IPS DF 6.9 (cell line): ENCODE measurements around the gene PRCD.
A peak's percentile ranks its signal among the peaks of the same experiment; 100 is the strongest.

ENCODE experiments used
- DNase-seq: peaks from one replicate; pipeline ENCODE4 v3.0.0-alpha.2; 2013; ENCODE audit warnings: low read depth, low spot score
- H3K27ac ChIP-seq: one replicate; pipeline ENCODE4 v1.5.1; 2013; ENCODE audit warnings: low read length, control low read depth
- H3K27me3 ChIP-seq: 2 replicates; pipeline ENCODE4 v1.6.1; 2013; ENCODE audit warnings: mild to moderate bottlenecking, low read length; ENCODE audit not compliant: control insufficient read depth, insufficient read depth
- H3K36me3 ChIP-seq: 2 replicates; pipeline ENCODE4 v1.6.1; 2013; ENCODE audit warnings: low read length; ENCODE audit not compliant: control insufficient read depth, insufficient read depth
- H3K4me1 ChIP-seq: 2 replicates; pipeline ENCODE4 v1.6.1; 2013; ENCODE audit warnings: low read length; ENCODE audit not compliant: control insufficient read depth, insufficient read depth
- H3K4me3 ChIP-seq: 2 replicates; pipeline ENCODE4 v1.5.1; 2013; ENCODE audit warnings: mild to moderate bottlenecking, low read length
- H3K9me3 ChIP-seq: 2 replicates; pipeline ENCODE4 v1.6.1; 2013; ENCODE audit warnings: low read length, inconsistent platforms; ENCODE audit not compliant: control insufficient read depth, insufficient read depth
- WGBS: extraction: QIAGEN DNeasy Blood & Tissue Kit; methylation state at CpG from one replicate; pipeline ENCODE4 v1.1.7; 2013; ENCODE audit warnings: mixed read lengths, missing lambda C conversion rate; ENCODE audit not compliant: insufficient read length, insufficient coverage; 5-methylcytosine and 5-hydroxymethylcytosine counted together

The PRCD gene

DNA sequence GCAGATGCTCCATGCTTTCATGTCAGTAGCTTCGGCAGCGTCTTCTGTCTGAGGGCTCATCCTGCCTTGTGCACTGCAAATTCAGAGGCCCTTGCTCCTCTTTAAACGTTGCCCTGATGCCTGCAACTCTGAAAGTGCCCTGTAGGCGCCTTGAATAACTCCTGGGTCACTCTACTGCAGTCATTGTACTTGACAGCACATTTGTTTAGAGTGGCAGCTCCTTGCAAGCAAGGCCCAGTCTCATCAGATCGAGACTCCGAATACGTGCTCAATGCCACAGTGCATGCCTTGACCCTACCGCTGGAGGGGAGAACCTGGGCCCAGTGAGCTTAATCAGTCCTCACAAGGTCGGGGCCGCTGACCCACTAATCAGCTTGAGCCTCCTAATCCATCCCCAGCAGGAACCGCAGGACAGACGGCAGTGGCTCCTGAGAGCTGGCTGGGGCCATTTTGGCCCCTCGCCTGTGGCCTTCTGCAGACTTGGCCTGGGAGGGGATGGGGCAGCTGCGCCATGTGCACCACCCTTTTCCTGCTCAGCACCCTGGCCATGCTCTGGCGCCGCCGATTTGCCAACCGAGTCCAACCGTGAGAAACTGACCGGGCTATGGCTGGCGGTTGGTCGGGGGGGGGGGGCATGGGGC, at the start of gene PRCD:
TSS of gene PRCD (plus strand) at position 414 of the 641 bp plus-strand sequence. CDS start at position 512, 98 bp downstream.
- H3K36me3 ChIP-seq, result no peaks in the 10 kb centered on the region
- H3K4me3 ChIP-seq, result peak within 1 kb of the TSS; percentile 8; the same call in 1 of the 2 replicates
- H3K9me3 ChIP-seq, result no peaks in the 10 kb centered on the region
- H3K27ac ChIP-seq, result no peak within 1 kb of the TSS
- no peak for DNase-seq
- peaks cover 14% of the 10 kb centered on the region; the same call in 1 of the 2 replicates for H3K27me3 ChIP-seq
- no CpG with 5 or more reads among the region's 22 CpGs for WGBS
- H3K4me1 ChIP-seq, result peaks cover 6% of the 10 kb centered on the region

GRCh38 chr17:76490112-76490710, 49.6 kb upstream of the PRCD start:
- Histone ChIP-seq H3K27me3 (no peaks in the 10 kb centered on the region), H3K4me1 (peaks cover 7% of the 10 kb centered on the region), H3K36me3 (no peaks in the 10 kb centered on the region), H3K27ac (no peak overlapping the region), H3K4me3 (no peak overlapping the region), H3K9me3 (no peaks in the 10 kb centered on the region)
- no CpG with 5 or more reads among the region's 10 CpGs for WGBS
- DNase-seq, result no peak

DNA sequence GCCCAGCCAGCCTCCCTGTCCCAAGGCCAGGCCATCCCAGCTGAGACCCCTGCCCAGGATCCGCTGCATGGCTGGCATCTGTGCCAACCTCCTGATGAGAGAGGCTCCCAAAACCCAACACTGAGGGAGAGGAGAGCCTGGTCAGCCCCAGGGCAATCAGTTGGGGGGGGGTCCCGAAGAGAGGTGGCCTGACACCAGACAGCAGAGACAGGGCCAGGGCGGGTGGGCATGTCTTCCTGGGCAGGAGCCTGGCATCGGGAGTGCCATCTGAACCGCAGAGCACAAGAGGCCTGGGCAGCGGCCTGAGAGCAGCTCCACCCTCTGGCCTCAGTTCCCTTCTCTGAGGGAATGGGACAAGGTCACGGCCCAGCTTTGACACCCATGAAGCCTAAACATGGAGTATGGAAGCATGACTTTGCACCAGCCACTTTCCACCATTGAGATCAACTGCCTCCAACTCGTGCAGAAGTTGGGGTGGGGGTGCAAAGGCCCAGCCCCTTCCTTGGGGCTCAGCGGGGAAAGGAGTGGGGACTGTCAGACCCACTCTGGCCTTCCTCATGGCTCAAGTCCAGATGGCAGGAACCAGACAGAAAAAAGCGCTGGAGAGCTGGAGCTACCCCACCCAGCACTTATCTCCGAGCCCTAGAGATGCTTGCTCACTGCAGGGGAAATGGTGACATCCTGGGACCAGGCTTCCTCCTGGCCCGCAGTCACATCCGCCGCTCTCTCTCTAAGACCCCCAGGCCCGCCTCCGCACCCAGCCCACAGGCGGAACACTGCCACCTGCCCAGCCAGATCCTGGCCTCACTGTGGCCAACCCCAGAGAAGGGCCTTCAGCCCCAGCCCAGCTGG, 48.3 kb upstream of the PRCD start:
- Histone ChIP-seq H3K4me3 (no peak overlapping the region), H3K4me1 (peaks cover 7% of the 10 kb centered on the region), H3K27me3 (no peaks in the 10 kb centered on the region), H3K9me3 (no peaks in the 10 kb centered on the region), H3K36me3 (no peaks in the 10 kb centered on the region), H3K27ac (no peak overlapping the region)
- WGBS, result no CpG with 5 or more reads among the region's 17 CpGs
- DNase-seq, result no peak

GRCh38 chr17:76492123-76492988, 47.5 kb upstream of the PRCD start:
- Histone ChIP-seq H3K36me3 (no peaks in the 10 kb centered on the region), H3K27ac (no peak overlapping the region), H3K4me3 (no peak overlapping the region), H3K9me3 (no peaks in the 10 kb centered on the region), H3K27me3 (no peaks in the 10 kb centered on the region), H3K4me1 (peaks cover 7% of the 10 kb centered on the region)
- DNase-seq, result no peak
- no CpG with 5 or more reads among the region's 11 CpGs for WGBS

DNA sequence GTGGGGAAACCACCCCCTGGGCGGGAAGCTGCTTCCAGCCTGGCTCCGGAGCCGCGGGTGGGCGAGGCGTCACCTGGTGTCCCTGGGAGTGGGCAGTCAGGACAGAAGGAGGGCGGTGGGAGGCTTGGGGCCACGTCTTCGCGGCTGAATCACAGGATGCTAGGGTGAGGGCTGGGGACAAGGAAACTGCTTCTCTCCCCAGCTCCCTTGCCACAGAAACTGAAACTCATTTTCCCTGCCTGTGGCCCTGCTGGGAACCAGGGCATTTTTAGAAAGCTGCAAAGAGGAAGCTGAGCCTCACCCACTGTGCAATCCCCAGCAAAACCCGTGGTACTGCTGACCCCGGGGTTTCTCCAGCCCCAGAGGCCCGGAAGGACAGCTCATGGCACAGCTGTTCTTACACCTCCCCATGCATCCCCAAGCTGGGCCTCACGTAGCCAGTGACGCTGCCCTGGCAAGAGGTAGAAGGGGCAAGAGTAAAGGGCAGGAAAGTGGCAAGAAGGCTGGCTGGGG, 46.8 kb upstream of the PRCD start:
- peaks cover 13% of the 10 kb centered on the region for H3K4me1 ChIP-seq
- no peaks in the 10 kb centered on the region for H3K9me3 ChIP-seq
- H3K27me3 ChIP-seq, result no peaks in the 10 kb centered on the region
- no peak for DNase-seq
- no peak overlapping the region for H3K4me3 ChIP-seq
- H3K27ac ChIP-seq, result no peak overlapping the region
- H3K36me3 ChIP-seq, result no peaks in the 10 kb centered on the region
- no CpG with 5 or more reads among the region's 15 CpGs for WGBS

GRCh38 chr17:76493505-76494167, 46.2 kb upstream of the PRCD start:
- Histone ChIP-seq H3K9me3 (no peaks in the 10 kb centered on the region), H3K4me1 (peaks cover 16% of the 10 kb centered on the region), H3K27ac (no peak overlapping the region), H3K36me3 (no peaks in the 10 kb centered on the region), H3K27me3 (no peaks in the 10 kb centered on the region), H3K4me3 (no peak overlapping the region)
- DNase-seq, result no peak
- no CpG with 5 or more reads among the region's 21 CpGs for WGBS

- Histone ChIP-seq H3K27ac (no peak overlapping the region), H3K36me3 (no peaks in the 10 kb centered on the region), H3K4me1 (peaks cover 16% of the 10 kb centered on the region), H3K9me3 (no peaks in the 10 kb centered on the region), H3K27me3 (no peaks in the 10 kb centered on the region), H3K4me3 (no peak overlapping the region)
- WGBS, result no CpG with 5 or more reads among the region's 16 CpGs
- no peak for DNase-seq
These were observed 44.0 kb upstream of the PRCD start for GRCh38 chr17:76495663-76496400.

DNA sequence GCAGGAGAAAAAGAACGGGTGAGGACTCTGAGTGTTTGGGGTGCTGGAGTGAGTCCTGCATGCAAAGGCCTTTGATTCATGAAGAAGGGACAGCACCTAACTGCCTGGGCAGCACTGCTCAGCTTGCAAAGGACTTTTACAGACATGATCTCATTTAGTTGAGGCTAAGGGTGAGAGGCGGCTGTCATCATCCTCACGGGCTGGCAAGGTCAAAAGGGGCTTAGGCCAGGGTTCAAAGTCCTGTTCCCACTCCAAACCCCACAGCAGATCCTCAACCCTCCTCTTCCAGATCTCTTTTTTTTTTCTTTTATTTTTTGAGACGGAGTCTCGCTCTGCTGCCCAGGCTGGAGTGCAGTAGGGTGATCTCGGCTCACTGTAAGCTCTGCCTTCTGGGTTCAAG, 43.4 kb upstream of the PRCD start:
- DNase-seq, result no peak
- no CpG with 5 or more reads among the region's 6 CpGs for WGBS
- Histone ChIP-seq H3K4me1 (peaks cover 16% of the 10 kb centered on the region), H3K9me3 (no peaks in the 10 kb centered on the region), H3K27ac (no peak overlapping the region), H3K4me3 (no peak overlapping the region), H3K27me3 (no peaks in the 10 kb centered on the region), H3K36me3 (no peaks in the 10 kb centered on the region)

DNA sequence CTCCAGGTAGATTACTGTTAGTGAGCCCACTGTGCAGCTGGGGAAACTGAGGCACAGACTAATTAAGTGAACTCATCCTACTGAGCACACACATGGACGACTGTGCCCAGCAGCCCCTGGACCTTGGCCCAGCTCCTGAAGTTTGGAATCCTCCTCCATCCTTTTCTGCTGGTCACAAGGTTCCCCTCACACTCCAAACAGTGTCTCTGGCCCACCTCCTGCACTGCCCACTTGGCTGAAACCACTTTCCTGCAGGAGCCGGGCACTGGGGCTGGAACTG, 42.2 kb upstream of the PRCD start:
- H3K4me3 ChIP-seq, result no peak overlapping the region
- no peak overlapping the region for H3K27ac ChIP-seq
- DNase-seq, result no peak
- no peaks in the 10 kb centered on the region for H3K9me3 ChIP-seq
- no peaks in the 10 kb centered on the region for H3K27me3 ChIP-seq
- peaks cover 17% of the 10 kb centered on the region for H3K4me1 ChIP-seq
- H3K36me3 ChIP-seq, result no peaks in the 10 kb centered on the region
- WGBS, result no CpG with 5 or more reads among the region's 2 CpGs
